HG03196 (cell line): Measurements from ENCODE around the gene ATP5F1A.

ENCODE experiments used
- ATAC-seq: cut with Tn5 transposase; IDR thresholded peaks from one replicate; pipeline ENCODE4 v1.9.1; 2021; ENCODE audit not compliant: unreplicated experiment

ATP5F1A gene

GRCh38 chr18:46073474-46074331, 24.4 kb downstream of the ATP5F1A start:
- no peak for ATAC-seq

GRCh38 chr18:46072959-46073358, 25.1 kb downstream of the ATP5F1A start:
- ATAC-seq, result no peak

GRCh38 chr18:46072376-46072867, 25.7 kb downstream of the ATP5F1A start:
- ATAC-seq, result no peak

- peak; percentile 49 for ATAC-seq
Observed at GRCh38 chr18:46071653-46072375, 26.3 kb downstream of the ATP5F1A start, which contains the start of gene PSTPIP2. Gene PSTPIP2 (minus strand): TSS chr18:46072260. CDS start chr18:46072188, 72 bp downstream.

- ATAC-seq, result no peak
Observed at GRCh38 chr18:46070815-46071652, 27.1 kb downstream of the ATP5F1A start.

- no peak for ATAC-seq
Observed at GRCh38 chr18:46070232-46070631, 27.9 kb downstream of the ATP5F1A start.

GRCh38 chr18:46069524-46069923, 28.6 kb downstream of the ATP5F1A start:
- ATAC-seq, result no peak

GRCh38 chr18:46068763-46069162, 29.3 kb downstream of the ATP5F1A start:
- ATAC-seq, result no peak

- no peak for ATAC-seq
Observed at GRCh38 chr18:46067438-46068007, 30.6 kb downstream of the ATP5F1A start.

- no peak for ATAC-seq
Observed at GRCh38 chr18:46062781-46063180, 35.3 kb downstream of the ATP5F1A start.

- no peak for ATAC-seq
Observed at GRCh38 chr18:46061796-46062195, 36.3 kb downstream of the ATP5F1A start.

GRCh38 chr18:46061387-46061786, 36.7 kb downstream of the ATP5F1A start:
- no peak for ATAC-seq

- ATAC-seq, result no peak
Observed at GRCh38 chr18:46060359-46060841, 37.7 kb downstream of the ATP5F1A start.

GRCh38 chr18:46055838-46056230, 42.3 kb downstream of the ATP5F1A start:
- no peak for ATAC-seq

- peak; percentile 48 for ATAC-seq
Observed at GRCh38 chr18:46054956-46055837, 42.9 kb downstream of the ATP5F1A start.

GRCh38 chr18:46053368-46054095, 44.6 kb downstream of the ATP5F1A start:
- no peak for ATAC-seq

- ATAC-seq, result no peak
Observed at GRCh38 chr18:46051731-46052461, 46.2 kb downstream of the ATP5F1A start.

- ATAC-seq, result no peak
Observed at GRCh38 chr18:46050268-46050667, 47.8 kb downstream of the ATP5F1A start.
